ENCODE measurements around the gene CALHM1. TPM values are rescaled to one million over a fixed set of nuclear protein-coding genes. Genes with fewer than 3 reads are reported as not detected.

Gene CALHM1
- total and polyA plus RNA-seq, 2 of the 8 experiments (the other 6 are each of a cell fraction or from before 2014, with no cell fraction given) = 0.29 to 0.34 TPM

DNA sequence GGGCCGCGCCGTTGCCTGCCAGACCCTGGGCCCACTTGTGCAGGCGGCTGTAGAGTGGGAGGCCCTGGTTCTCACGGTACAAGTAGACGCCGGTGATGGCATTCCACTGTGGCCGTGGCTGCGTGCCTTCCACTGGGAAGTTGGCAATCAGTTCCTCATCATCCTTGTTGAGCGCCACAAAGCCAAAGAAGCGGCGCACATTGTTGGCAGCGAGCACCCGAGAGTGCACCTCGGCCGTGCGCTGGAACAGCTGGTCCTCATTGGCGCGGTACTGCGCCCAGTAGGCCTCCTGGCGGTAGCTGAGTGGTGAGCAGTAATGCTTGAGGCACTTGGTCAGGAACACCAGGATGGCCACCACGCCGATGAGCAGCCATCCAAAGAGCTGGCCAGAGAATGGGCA, 11.5 kb downstream of the CALHM1 start (continued):
- TF ChIP-seq, protein P1, sequence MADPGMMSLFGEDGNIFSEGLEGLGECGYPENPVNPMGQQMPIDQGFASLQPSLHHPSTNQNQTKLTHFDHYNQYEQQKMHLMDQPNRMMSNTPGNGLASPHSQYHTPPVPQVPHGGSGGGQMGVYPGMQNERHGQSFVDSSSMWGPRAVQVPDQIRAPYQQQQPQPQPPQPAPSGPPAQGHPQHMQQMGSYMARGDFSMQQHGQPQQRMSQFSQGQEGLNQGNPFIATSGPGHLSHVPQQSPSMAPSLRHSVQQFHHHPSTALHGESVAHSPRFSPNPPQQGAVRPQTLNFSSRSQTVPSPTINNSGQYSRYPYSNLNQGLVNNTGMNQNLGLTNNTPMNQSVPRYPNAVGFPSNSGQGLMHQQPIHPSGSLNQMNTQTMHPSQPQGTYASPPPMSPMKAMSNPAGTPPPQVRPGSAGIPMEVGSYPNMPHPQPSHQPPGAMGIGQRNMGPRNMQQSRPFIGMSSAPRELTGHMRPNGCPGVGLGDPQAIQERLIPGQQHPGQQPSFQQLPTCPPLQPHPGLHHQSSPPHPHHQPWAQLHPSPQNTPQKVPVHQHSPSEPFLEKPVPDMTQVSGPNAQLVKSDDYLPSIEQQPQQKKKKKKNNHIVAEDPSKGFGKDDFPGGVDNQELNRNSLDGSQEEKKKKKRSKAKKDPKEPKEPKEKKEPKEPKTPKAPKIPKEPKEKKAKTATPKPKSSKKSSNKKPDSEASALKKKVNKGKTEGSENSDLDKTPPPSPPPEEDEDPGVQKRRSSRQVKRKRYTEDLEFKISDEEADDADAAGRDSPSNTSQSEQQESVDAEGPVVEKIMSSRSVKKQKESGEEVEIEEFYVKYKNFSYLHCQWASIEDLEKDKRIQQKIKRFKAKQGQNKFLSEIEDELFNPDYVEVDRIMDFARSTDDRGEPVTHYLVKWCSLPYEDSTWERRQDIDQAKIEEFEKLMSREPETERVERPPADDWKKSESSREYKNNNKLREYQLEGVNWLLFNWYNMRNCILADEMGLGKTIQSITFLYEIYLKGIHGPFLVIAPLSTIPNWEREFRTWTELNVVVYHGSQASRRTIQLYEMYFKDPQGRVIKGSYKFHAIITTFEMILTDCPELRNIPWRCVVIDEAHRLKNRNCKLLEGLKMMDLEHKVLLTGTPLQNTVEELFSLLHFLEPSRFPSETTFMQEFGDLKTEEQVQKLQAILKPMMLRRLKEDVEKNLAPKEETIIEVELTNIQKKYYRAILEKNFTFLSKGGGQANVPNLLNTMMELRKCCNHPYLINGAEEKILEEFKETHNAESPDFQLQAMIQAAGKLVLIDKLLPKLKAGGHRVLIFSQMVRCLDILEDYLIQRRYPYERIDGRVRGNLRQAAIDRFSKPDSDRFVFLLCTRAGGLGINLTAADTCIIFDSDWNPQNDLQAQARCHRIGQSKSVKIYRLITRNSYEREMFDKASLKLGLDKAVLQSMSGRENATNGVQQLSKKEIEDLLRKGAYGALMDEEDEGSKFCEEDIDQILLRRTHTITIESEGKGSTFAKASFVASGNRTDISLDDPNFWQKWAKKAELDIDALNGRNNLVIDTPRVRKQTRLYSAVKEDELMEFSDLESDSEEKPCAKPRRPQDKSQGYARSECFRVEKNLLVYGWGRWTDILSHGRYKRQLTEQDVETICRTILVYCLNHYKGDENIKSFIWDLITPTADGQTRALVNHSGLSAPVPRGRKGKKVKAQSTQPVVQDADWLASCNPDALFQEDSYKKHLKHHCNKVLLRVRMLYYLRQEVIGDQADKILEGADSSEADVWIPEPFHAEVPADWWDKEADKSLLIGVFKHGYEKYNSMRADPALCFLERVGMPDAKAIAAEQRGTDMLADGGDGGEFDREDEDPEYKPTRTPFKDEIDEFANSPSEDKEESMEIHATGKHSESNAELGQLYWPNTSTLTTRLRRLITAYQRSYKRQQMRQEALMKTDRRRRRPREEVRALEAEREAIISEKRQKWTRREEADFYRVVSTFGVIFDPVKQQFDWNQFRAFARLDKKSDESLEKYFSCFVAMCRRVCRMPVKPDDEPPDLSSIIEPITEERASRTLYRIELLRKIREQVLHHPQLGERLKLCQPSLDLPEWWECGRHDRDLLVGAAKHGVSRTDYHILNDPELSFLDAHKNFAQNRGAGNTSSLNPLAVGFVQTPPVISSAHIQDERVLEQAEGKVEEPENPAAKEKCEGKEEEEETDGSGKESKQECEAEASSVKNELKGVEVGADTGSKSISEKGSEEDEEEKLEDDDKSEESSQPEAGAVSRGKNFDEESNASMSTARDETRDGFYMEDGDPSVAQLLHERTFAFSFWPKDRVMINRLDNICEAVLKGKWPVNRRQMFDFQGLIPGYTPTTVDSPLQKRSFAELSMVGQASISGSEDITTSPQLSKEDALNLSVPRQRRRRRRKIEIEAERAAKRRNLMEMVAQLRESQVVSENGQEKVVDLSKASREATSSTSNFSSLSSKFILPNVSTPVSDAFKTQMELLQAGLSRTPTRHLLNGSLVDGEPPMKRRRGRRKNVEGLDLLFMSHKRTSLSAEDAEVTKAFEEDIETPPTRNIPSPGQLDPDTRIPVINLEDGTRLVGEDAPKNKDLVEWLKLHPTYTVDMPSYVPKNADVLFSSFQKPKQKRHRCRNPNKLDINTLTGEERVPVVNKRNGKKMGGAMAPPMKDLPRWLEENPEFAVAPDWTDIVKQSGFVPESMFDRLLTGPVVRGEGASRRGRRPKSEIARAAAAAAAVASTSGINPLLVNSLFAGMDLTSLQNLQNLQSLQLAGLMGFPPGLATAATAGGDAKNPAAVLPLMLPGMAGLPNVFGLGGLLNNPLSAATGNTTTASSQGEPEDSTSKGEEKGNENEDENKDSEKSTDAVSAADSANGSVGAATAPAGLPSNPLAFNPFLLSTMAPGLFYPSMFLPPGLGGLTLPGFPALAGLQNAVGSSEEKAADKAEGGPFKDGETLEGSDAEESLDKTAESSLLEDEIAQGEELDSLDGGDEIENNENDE (IDR thresholded peaks at IDR 0.05; ENCODE audit: insufficient replicate concordance, low read length) = no peak
- TF ChIP-seq TBP (IDR thresholded peaks at IDR 0.05; ENCODE audit: low read depth, low read length) (no peak), SP1 (IDR thresholded peaks at IDR 0.05; ENCODE audit: low read depth, low read length) (no peak)

All from H1 (cell line).